H1 (cell line): Measurements from ENCODE around the gene TTC4. TPM values are rescaled to one million over a fixed set of nuclear protein-coding genes. Genes with fewer than 3 reads are reported as not detected.

Experiments
- CTCF ChIA-PET: fragments of 300-600 bp; sonication (Branson Sonifier 250); formaldehyde crosslinking; loops from one replicate; lab custom pipeline; 2021; ENCODE audit not compliant: partially characterized antibody; lab: Charles Lee
- POLR2A ChIA-PET: fragments of 300-600 bp; sonication (Branson Sonifier 250); formaldehyde crosslinking; loops from one replicate; lab custom pipeline; 2021; ENCODE audit warnings: inconsistent platforms; ENCODE audit not compliant: partially characterized antibody; lab: Charles Lee
- DNase-seq, 2 experiments: peaks; one replicate each; pipeline versions ENCODE4 v3.0.0 to v3.0.0-alpha.2; 2010 to 2022; ENCODE audit warnings: low spot score in 2 of 2, low read depth in 1 of 2, mixed read lengths in 1 of 2
- FAIRE-seq: peaks from 2 replicates; lab custom pipeline; 2011; peaks lifted over from hg19 to GRCh38; lab: Jason Lieb, UNC
- H2AFZ ChIP-seq: 2 replicates; pipeline ENCODE4 v1.8.1; 2012; ENCODE audit warnings: low read length, inconsistent platforms
- H2AK5ac ChIP-seq: 2 replicates; pipeline ENCODE4 v1.6.1; 2013; ENCODE audit warnings: low read depth, low read length
- H2BK120ac ChIP-seq: replicated peaks from 2 replicates; pipeline ENCODE3; 2013; ENCODE audit warnings: low read depth, low read length, inconsistent platforms
- H2BK12ac ChIP-seq: 2 replicates; pipeline ENCODE4 v1.6.1; 2013; ENCODE audit warnings: low read depth, low read length
- H2BK15ac ChIP-seq: 2 replicates; pipeline ENCODE4 v1.6.1; 2013; ENCODE audit warnings: low read length
- H2BK20ac ChIP-seq: 2 replicates; pipeline ENCODE4 v1.6.1; 2013; ENCODE audit warnings: low read length
- H2BK5ac ChIP-seq: 2 replicates; pipeline ENCODE4 v1.6.1; 2013; ENCODE audit warnings: low read depth, low read length
- H3K14ac ChIP-seq: 2 replicates; pipeline ENCODE4 v1.6.1; 2013; ENCODE audit warnings: inconsistent platforms; ENCODE audit not compliant: insufficient read length
- H3K18ac ChIP-seq: 2 replicates; pipeline ENCODE4 v1.6.1; 2013; ENCODE audit warnings: low read length; ENCODE audit errors: extremely low read depth
- H3K23ac ChIP-seq: 2 replicates; pipeline ENCODE4 v1.6.1; 2013; ENCODE audit warnings: inconsistent platforms; ENCODE audit not compliant: insufficient read length
- H3K23me2 ChIP-seq: 2 replicates; pipeline ENCODE4 v1.6.1; 2013; ENCODE audit warnings: low read depth, low read length
- H3K27ac ChIP-seq: 2 replicates; pipeline ENCODE4 v1.6.1; 2011; ENCODE audit warnings: low read depth, low read length, inconsistent platforms
- H3K27me3 ChIP-seq, 4 experiments: replicated peaks in 1 of 4; 1 replicate in 1 of 4; 2 replicates in 3 of 4; pipeline versions ENCODE4 v1.6.1 to v1.8.1; 2011 to 2013; ENCODE audit warnings: low read length in 3 of 4, mild to moderate bottlenecking in 3 of 4, inconsistent platforms in 2 of 4, mixed read lengths in 2 of 4, moderate library complexity in 1 of 4; ENCODE audit not compliant: control insufficient read depth in 3 of 4, insufficient read depth in 3 of 4; ENCODE audit errors: extremely low read depth in 1 of 4
- H3K36me3 ChIP-seq, 4 experiments: 2 replicates each; pipeline versions ENCODE4 v1.6.1 to v1.8.1; 2011 to 2013; ENCODE audit warnings: mild to moderate bottlenecking in 4 of 4, low read length in 3 of 4, moderate library complexity in 2 of 4, control low read depth in 1 of 4, inconsistent platforms in 1 of 4; ENCODE audit not compliant: insufficient read depth in 4 of 4, control insufficient read depth in 2 of 4
- H3K4ac ChIP-seq: replicated peaks from 2 replicates; pipeline ENCODE3; 2013; ENCODE audit warnings: low read length, low read depth, mixed read lengths, inconsistent platforms; ENCODE audit not compliant: insufficient read length
- H3K4me1 ChIP-seq, 4 experiments: replicated peaks in 1 of 4; 1 replicate in 1 of 4; 2 replicates in 3 of 4; pipeline versions ENCODE4 v1.6.1 to v1.8.1; 2011 to 2013; ENCODE audit warnings: low read length in 3 of 4, inconsistent platforms in 2 of 4, mixed read lengths in 1 of 4; ENCODE audit not compliant: insufficient read depth in 4 of 4, control insufficient read depth in 3 of 4
- H3K4me2 ChIP-seq, 2 experiments: 2 replicates each; pipeline versions ENCODE4 v1.6.1 to v1.8.1; 2011 to 2013; ENCODE audit warnings: low read depth in 2 of 2, low read length in 2 of 2, control low read depth in 1 of 2, inconsistent platforms in 1 of 2, mild to moderate bottlenecking in 1 of 2; ENCODE audit not compliant: insufficient read depth in 1 of 2
- H3K4me3 ChIP-seq, 4 experiments: fragments of 200-600, 300-600 bp in 1 of 4; sonication (generic), shearing (Covaris generic), sonication (Bioruptor Twin) in 1 of 4; 2 replicates each; pipeline versions ENCODE4 v1.5.1 to v1.8.1; 2011 to 2016; ENCODE audit warnings: low read length in 4 of 4, low read depth in 3 of 4, control low read depth in 2 of 4, inconsistent platforms in 2 of 4, mild to moderate bottlenecking in 2 of 4, mixed read lengths in 1 of 4, moderate library complexity in 1 of 4; ENCODE audit not compliant: insufficient read depth in 2 of 4; ENCODE audit errors: extremely low read depth in 1 of 4
- H3K56ac ChIP-seq: replicated peaks from 2 replicates; pipeline ENCODE3; 2013; ENCODE audit warnings: low read depth, mild to moderate bottlenecking, mixed read lengths, low read length, inconsistent platforms; ENCODE audit not compliant: insufficient read length
- H3K79me1 ChIP-seq: 2 replicates; pipeline ENCODE4 v1.6.1; 2013; ENCODE audit warnings: low read depth, low read length, control low read depth
- H3K79me2 ChIP-seq, 2 experiments: 2 replicates each; pipeline versions ENCODE4 v1.6.1 to v1.8.1; 2012 to 2013; ENCODE audit warnings: low read length in 2 of 2, mild to moderate bottlenecking in 2 of 2, inconsistent platforms in 1 of 2; ENCODE audit not compliant: insufficient read depth in 2 of 2, control insufficient read depth in 1 of 2
- H3K9ac ChIP-seq, 4 experiments: replicated peaks in 1 of 4; 1 replicate in 1 of 4; 2 replicates in 3 of 4; pipeline versions ENCODE4 v1.6.1 to v1.8.1; 2011 to 2013; ENCODE audit warnings: low read depth in 3 of 4, low read length in 3 of 4, control low read depth in 2 of 4, mild to moderate bottlenecking in 2 of 4, moderate library complexity in 2 of 4, inconsistent platforms in 1 of 4; ENCODE audit errors: extremely low read depth in 1 of 4
- H3K9me3 ChIP-seq, 2 experiments: 2 replicates each; pipeline versions ENCODE4 v1.6.1 to v1.8.1; 2012 to 2013; ENCODE audit warnings: mild to moderate bottlenecking in 2 of 2, moderate library complexity in 2 of 2, control low read depth in 1 of 2, inconsistent platforms in 1 of 2, low read depth in 1 of 2, low read length in 1 of 2, mixed read lengths in 1 of 2; ENCODE audit not compliant: insufficient read depth in 2 of 2
- H4K20me1 ChIP-seq, 2 experiments: replicated peaks in 1 of 2; 2 replicates each; pipeline versions ENCODE3 to v1.8.1; 2011 to 2013; ENCODE audit warnings: inconsistent platforms in 2 of 2, low read length in 2 of 2, mild to moderate bottlenecking in 1 of 2; ENCODE audit not compliant: insufficient read depth in 2 of 2, control insufficient read depth in 1 of 2
- H4K5ac ChIP-seq: 2 replicates; pipeline ENCODE4 v1.6.1; 2013; ENCODE audit warnings: low read length, low read depth, mixed read lengths, inconsistent platforms; ENCODE audit not compliant: insufficient read length
- H4K8ac ChIP-seq: 2 replicates; pipeline ENCODE4 v1.8.0; 2013; ENCODE audit warnings: mild to moderate bottlenecking, moderate library complexity, low read length, inconsistent platforms; ENCODE audit not compliant: insufficient read depth; ENCODE audit errors: extremely low read depth
- H4K91ac ChIP-seq: replicated peaks from 2 replicates; pipeline ENCODE3; 2013; ENCODE audit warnings: low read length, mixed read lengths, inconsistent platforms; ENCODE audit not compliant: insufficient read length
- FOSL1 ChIP-seq: IDR thresholded peaks from 2 replicates; pipeline ENCODE4 v1.6.1; 2011; ENCODE audit warnings: mild to moderate bottlenecking, low read depth, low read length, moderate library complexity; ENCODE audit not compliant: insufficient read depth
- JUN ChIP-seq: IDR thresholded peaks from 2 replicates; pipeline ENCODE4 v1.6.1; 2011; ENCODE audit warnings: low read depth, mild to moderate bottlenecking, improper control_type of control experiment, low read length
- SP4 ChIP-seq: IDR thresholded peaks from 2 replicates; pipeline ENCODE4 v1.6.1; 2012; ENCODE audit warnings: low read length, inconsistent platforms
- YY1 ChIP-seq: IDR thresholded peaks from 2 replicates; pipeline ENCODE4 v1.6.1; 2011; ENCODE audit warnings: low read depth, mild to moderate bottlenecking, low read length
- WGBS, 2 experiments: shearing (Covaris generic) in 1 of 2; methylation state at CpG; one replicate each; pipeline versions ENCODE4 v1.1.6 to v1.1.7; 2013 to 2015; ENCODE audit warnings: low lambda C conversion rate in 2 of 2, mixed read lengths in 2 of 2, inconsistent platforms in 1 of 2, low coverage in 1 of 2, missing lambda C conversion rate in 1 of 2; ENCODE audit not compliant: insufficient replicate concordance in 2 of 2, insufficient coverage in 1 of 2, insufficient read length in 1 of 2; ENCODE audit errors: extremely low coverage in 1 of 2, missing lambda C conversion rate in 1 of 2; 5-methylcytosine and 5-hydroxymethylcytosine counted together
- polyA plus RNA-seq, 7 experiments: library from polyadenylated mRNA; depleted of rRNA in 3 of 7; stranded (reverse) in 5 of 7; unstranded in 2 of 7; fragments of >200 nt in 5 of 7; fragments of 200-250 nt in 2 of 7; gene quantifications; 1 replicate in 5 of 7; 2 replicates in 1 of 7; 4 replicates in 1 of 7; pipeline versions ENCODE4 v1.2.1 to v1.2.3, GENCODE V29; 2011 to 2013; ENCODE audit warnings: missing spikeins in 2 of 7, mixed read lengths in 2 of 7
- total RNA-seq: library from RNA; stranded (reverse); fragmentation: NEBNext Ultra II Directional; extraction: Animal tissue kit (Norgen Biotek cat#: 25700); gene quantifications from 2 replicates; pipeline ENCODE4 v1.2.1, GENCODE V29; 2021
- TF ChIP-seq, protein P1 (sequence below): IDR thresholded peaks from 2 replicates; pipeline ENCODE4 v1.6.1; 2011; ENCODE audit warnings: low read length, improper control_type of control experiment

The TTC4 gene
- total and polyA plus RNA-seq, 2 of the 8 experiments (the other 6 are each of a cell fraction or from before 2014, with no cell fraction given): 21.0 to 25.1 TPM

DNA sequence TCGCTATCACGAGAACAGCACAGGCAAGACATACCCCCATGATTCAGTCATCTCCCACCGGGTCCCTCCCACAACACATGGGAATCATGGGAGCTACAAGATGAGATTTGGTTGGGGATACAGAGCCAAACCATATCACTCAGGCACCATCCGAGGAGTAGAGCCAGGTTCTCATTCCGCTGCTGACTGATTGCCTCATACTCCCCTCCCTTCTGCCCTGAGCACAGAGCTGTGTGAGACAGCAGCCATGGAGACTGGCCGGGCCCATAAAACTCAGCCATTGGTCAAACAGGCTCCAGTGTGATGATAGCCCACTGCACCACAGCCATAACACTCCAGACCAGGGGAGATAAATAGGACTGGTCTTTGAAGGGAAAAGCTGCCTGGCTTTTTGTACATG is 22.6 kb downstream of the TTC4 start:
- no peak overlapping the region for H3K56ac ChIP-seq
- no peak overlapping the region for H3K14ac ChIP-seq
- no peak for TF ChIP-seq SP4
- TF ChIP-seq JUN: no peak
- TF ChIP-seq, protein P1, sequence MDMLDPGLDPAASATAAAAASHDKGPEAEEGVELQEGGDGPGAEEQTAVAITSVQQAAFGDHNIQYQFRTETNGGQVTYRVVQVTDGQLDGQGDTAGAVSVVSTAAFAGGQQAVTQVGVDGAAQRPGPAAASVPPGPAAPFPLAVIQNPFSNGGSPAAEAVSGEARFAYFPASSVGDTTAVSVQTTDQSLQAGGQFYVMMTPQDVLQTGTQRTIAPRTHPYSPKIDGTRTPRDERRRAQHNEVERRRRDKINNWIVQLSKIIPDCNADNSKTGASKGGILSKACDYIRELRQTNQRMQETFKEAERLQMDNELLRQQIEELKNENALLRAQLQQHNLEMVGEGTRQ: no peak
- TF ChIP-seq YY1: no peak
- TF ChIP-seq FOSL1: no peak
- no peaks in the 10 kb centered on the region for H3K23me2 ChIP-seq
- H4K20me1 ChIP-seq: peaks cover 0 to 5% of the 10 kb centered on the region in 2 experiments
- H3K4me3 ChIP-seq: no peak overlapping the region
- no peak overlapping the region for H3K4me2 ChIP-seq
- H2BK15ac ChIP-seq: no peak overlapping the region
- H2AK5ac ChIP-seq: no peak overlapping the region
- no peak overlapping the region for H3K4ac ChIP-seq
- CTCF ChIA-PET: interaction anchor here (1.0 kb wide), 2 partner anchors 18 to 55 kb away, joined by 3 to 4 read pairs; no protein-coding TSS in a partner anchor
- H2AFZ ChIP-seq: no peak overlapping the region
- no peak overlapping the region for H2BK20ac ChIP-seq
- no peak overlapping the region for H4K8ac ChIP-seq
- no peak for FAIRE-seq
- no peaks in the 10 kb centered on the region for H3K27me3 ChIP-seq
- H4K91ac ChIP-seq: no peak overlapping the region
- H3K79me2 ChIP-seq: no peaks in the 10 kb centered on the region
- WGBS, 2 experiments: 81% methylated on average over 6 of the region's 6 CpGs; no CpG with 5 or more reads in 1 of the 2 experiments
- H3K27ac ChIP-seq: no peak overlapping the region
- no peak overlapping the region for H3K9ac ChIP-seq
- no peak overlapping the region for H3K18ac ChIP-seq
- no peak overlapping the region for H3K23ac ChIP-seq
- H2BK12ac ChIP-seq: no peak overlapping the region
- H3K36me3 ChIP-seq: peaks cover 6 to 48% (median 26%) of the 10 kb centered on the region in 4 experiments; a peak in 7 of 8 replicates
- H2BK120ac ChIP-seq: no peak overlapping the region
- no peak overlapping the region for H4K5ac ChIP-seq
- POLR2A ChIA-PET: no interaction called here
- no peaks in the 10 kb centered on the region for H3K79me1 ChIP-seq
- no peaks in the 10 kb centered on the region for H3K4me1 ChIP-seq
- no peaks in the 10 kb centered on the region for H3K9me3 ChIP-seq
- DNase-seq: no peak
- no peak overlapping the region for H2BK5ac ChIP-seq
